DOHH2 (cell line): ENCODE data around the gene ALKBH7.

Source experiments
- EZH2phosphoT487 ChIP-seq: fragments of 200-600 bp; sonication (generic); IDR thresholded peaks from 2 replicates; pipeline ENCODE4 v1.6.1; 2017; ENCODE audit warnings: borderline replicate concordance, mild to moderate bottlenecking, antibody characterized with exemption, low read length, moderate library complexity, mixed read lengths
- TF ChIP-seq, protein P1 (sequence below): fragments of 200-600 bp; sonication (generic); IDR thresholded peaks from one replicate; pipeline ENCODE4 v1.5.1; 2014; ENCODE audit warnings: antibody characterized with exemption, mild to moderate bottlenecking, low read depth, low read length; ENCODE audit not compliant: poor library complexity, severe bottlenecking

- TF ChIP-seq, protein P1, sequence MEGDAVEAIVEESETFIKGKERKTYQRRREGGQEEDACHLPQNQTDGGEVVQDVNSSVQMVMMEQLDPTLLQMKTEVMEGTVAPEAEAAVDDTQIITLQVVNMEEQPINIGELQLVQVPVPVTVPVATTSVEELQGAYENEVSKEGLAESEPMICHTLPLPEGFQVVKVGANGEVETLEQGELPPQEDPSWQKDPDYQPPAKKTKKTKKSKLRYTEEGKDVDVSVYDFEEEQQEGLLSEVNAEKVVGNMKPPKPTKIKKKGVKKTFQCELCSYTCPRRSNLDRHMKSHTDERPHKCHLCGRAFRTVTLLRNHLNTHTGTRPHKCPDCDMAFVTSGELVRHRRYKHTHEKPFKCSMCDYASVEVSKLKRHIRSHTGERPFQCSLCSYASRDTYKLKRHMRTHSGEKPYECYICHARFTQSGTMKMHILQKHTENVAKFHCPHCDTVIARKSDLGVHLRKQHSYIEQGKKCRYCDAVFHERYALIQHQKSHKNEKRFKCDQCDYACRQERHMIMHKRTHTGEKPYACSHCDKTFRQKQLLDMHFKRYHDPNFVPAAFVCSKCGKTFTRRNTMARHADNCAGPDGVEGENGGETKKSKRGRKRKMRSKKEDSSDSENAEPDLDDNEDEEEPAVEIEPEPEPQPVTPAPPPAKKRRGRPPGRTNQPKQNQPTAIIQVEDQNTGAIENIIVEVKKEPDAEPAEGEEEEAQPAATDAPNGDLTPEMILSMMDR, result no peak
- TF ChIP-seq EZH2phosphoT487, result no peak
These were observed 29.1 kb upstream of the ALKBH7 start for GRCh38 chr19:6343462-6343861.
